ENCODE results near the gene TMC7. TPM values are rescaled to one million over a fixed set of nuclear protein-coding genes. Genes with fewer than 3 reads are reported as not detected.

TMC7 gene
- total and polyA plus RNA-seq, 2 of the 13 experiments (the other 11 are each of a cell fraction or from before 2014, with no cell fraction given) = 1.2 to 5.1 TPM

- TF ChIP-seq ZHX2 (IDR thresholded peaks at IDR 0.05; ENCODE audit: low read depth) = peak; percentile 99
- peak; percentile 92; the same call in 1 of the 2 replicates for TF ChIP-seq ZHX2 (CRISPR knock-in tag; IDR thresholded peaks at IDR 0.05; ENCODE audit: borderline replicate concordance)
- TF ChIP-seq TERF1 (CRISPR knock-in tag; IDR thresholded peaks at IDR 0.05) = no peak
- TF ChIP-seq ZZZ3 (CRISPR knock-in tag; IDR thresholded peaks at IDR 0.05; ENCODE audit: borderline replicate concordance) = peak; percentile 68
- no peak for TF ChIP-seq RORA (CRISPR knock-in tag; IDR thresholded peaks at IDR 0.05)
- TF ChIP-seq ZNF30 (CRISPR knock-in tag; IDR thresholded peaks at IDR 0.05) = no peak
- TF ChIP-seq ZNF367 (CRISPR knock-in tag; IDR thresholded peaks at IDR 0.05; ENCODE audit: borderline replicate concordance) = peak; percentile 36; the same call in 1 of the 2 replicates
- TF ChIP-seq TEAD3 (CRISPR knock-in tag; optimal IDR thresholded peaks at IDR 0.05; ENCODE audit: borderline replicate concordance) = peak; percentile 15
- TF ChIP-seq ZNF260 (CRISPR knock-in tag; IDR thresholded peaks at IDR 0.05; ENCODE audit: borderline replicate concordance, low read depth) = no peak
- TF ChIP-seq ZNF335 (CRISPR knock-in tag; IDR thresholded peaks at IDR 0.05) = peak; percentile 56
- TF ChIP-seq DNMT3B (CRISPR knock-in tag; conservative IDR thresholded peaks at IDR 0.05) = no peak
- TF ChIP-seq LRRFIP1 (CRISPR knock-in tag; conservative IDR thresholded peaks at IDR 0.05) = no peak
- TF ChIP-seq ZNF768 (CRISPR knock-in tag; IDR thresholded peaks at IDR 0.05) = peak; percentile 73
These were observed 83.9 kb downstream of the TMC7 start, which contains the start of gene COQ7 (continued) for GRCh38 chr16:19067349-19068236.
